Liver (tissue), 9 donors: ENCODE results near the gene TUBGCP5. TPM values are rescaled to one million over a fixed set of nuclear protein-coding genes. Genes with fewer than 3 reads are reported as not detected.

ENCODE experiments used
- DNase-seq: peaks from one replicate; pipeline ENCODE4 v3.0.0-alpha.2; 2017; ENCODE audit warnings: low spot score
- H3K27ac ChIP-seq, 2 donors: one replicate each; pipeline ENCODE4 v1.7.0; 2013; ENCODE audit warnings: inconsistent platforms in 2 of 2, low read length in 2 of 2, control low read depth in 1 of 2, low read depth in 1 of 2, mild to moderate bottlenecking in 1 of 2
- H3K27me3 ChIP-seq, 4 donors: one replicate each; pipeline versions ENCODE4 v1.6.1 to v1.7.0; 2013; ENCODE audit warnings: low read length in 3 of 4, inconsistent platforms in 1 of 4, mild to moderate bottlenecking in 1 of 4, moderate library complexity in 1 of 4; ENCODE audit not compliant: control insufficient read depth in 4 of 4, insufficient read depth in 4 of 4
- H3K36me3 ChIP-seq, 4 donors: one replicate each; pipeline versions ENCODE4 v1.6.1 to v1.7.0; 2013; ENCODE audit warnings: low read length in 3 of 4, mild to moderate bottlenecking in 3 of 4, low read depth in 1 of 4, moderate library complexity in 1 of 4; ENCODE audit not compliant: control insufficient read depth in 4 of 4, insufficient read depth in 3 of 4
- H3K4me1 ChIP-seq, 4 donors: one replicate each; pipeline versions ENCODE4 v1.6.1 to v1.7.0; 2013; ENCODE audit warnings: low read length in 3 of 4, mild to moderate bottlenecking in 3 of 4, moderate library complexity in 1 of 4; ENCODE audit not compliant: control insufficient read depth in 4 of 4, insufficient read depth in 4 of 4
- H3K4me3 ChIP-seq, 3 donors: one replicate each; pipeline versions ENCODE4 v1.6.1 to v1.7.0; 2013; ENCODE audit warnings: low read length in 3 of 3, control low read depth in 1 of 3, low read depth in 1 of 3, mild to moderate bottlenecking in 1 of 3
- H3K9ac ChIP-seq, 2 donors: one replicate each; pipeline ENCODE4 v1.7.0; 2013; ENCODE audit warnings: low read length in 2 of 2, mild to moderate bottlenecking in 2 of 2, moderate library complexity in 2 of 2, control low read depth in 1 of 2, low read depth in 1 of 2
- H3K9me3 ChIP-seq, 4 donors: one replicate each; pipeline versions ENCODE4 v1.6.1 to v1.7.0; 2013; ENCODE audit warnings: low read length in 3 of 4; ENCODE audit not compliant: control insufficient read depth in 4 of 4
- ATF3 ChIP-seq: IDR thresholded peaks from 2 replicates; pipeline ENCODE4 v1.6.1; 2016; ENCODE audit warnings: antibody characterized with exemption
- CTCF ChIP-seq: fragments of 150-350 bp; IDR thresholded peaks from 2 replicates; pipeline ENCODE4 v1.5.1; 2017; ENCODE audit warnings: improper control_type of control experiment, low read depth, low read length; ENCODE audit not compliant: missing input control
- EGR1 ChIP-seq, 2 donors: IDR thresholded peaks; 2 replicates each; pipeline ENCODE4 v1.6.1; 2016 to 2018; ENCODE audit warnings: antibody characterized with exemption in 2 of 2, low read depth in 2 of 2
- FOXA1 ChIP-seq: IDR thresholded peaks from 2 replicates; pipeline ENCODE4 v1.6.1; 2016; ENCODE audit warnings: antibody characterized with exemption
- FOXA2 ChIP-seq: IDR thresholded peaks from 2 replicates; pipeline ENCODE4 v1.6.1; 2016; ENCODE audit warnings: antibody characterized with exemption
- GABPA ChIP-seq, 2 donors: IDR thresholded peaks in 1 of 2; conservative IDR thresholded peaks in 1 of 2; 2 replicates each; pipeline ENCODE4 v1.6.1; 2016; ENCODE audit warnings: antibody characterized with exemption in 2 of 2, mild to moderate bottlenecking in 1 of 2, moderate library complexity in 1 of 2
- HNF4A ChIP-seq, 2 donors: conservative IDR thresholded peaks; 2 replicates each; pipeline ENCODE4 v1.6.1; 2016; ENCODE audit warnings: antibody characterized with exemption in 2 of 2, mild to moderate bottlenecking in 2 of 2
- HNF4G ChIP-seq: IDR thresholded peaks from 2 replicates; pipeline ENCODE4 v1.6.1; 2016; ENCODE audit warnings: antibody characterized with exemption
- JUND ChIP-seq, 2 donors: IDR thresholded peaks; 2 replicates each; pipeline ENCODE4 v1.6.1; 2016; ENCODE audit warnings: antibody characterized with exemption in 2 of 2
- MAX ChIP-seq: IDR thresholded peaks from 2 replicates; pipeline ENCODE4 v1.6.1; 2016; ENCODE audit warnings: antibody characterized with exemption
- NR2F2 ChIP-seq: IDR thresholded peaks from 2 replicates; pipeline ENCODE4 v1.6.1; 2016; ENCODE audit warnings: antibody characterized with exemption
- RAD21 ChIP-seq, 2 donors: IDR thresholded peaks; 2 replicates each; pipeline ENCODE4 v1.6.1; 2016; ENCODE audit warnings: antibody characterized with exemption in 2 of 2, mild to moderate bottlenecking in 2 of 2
- REST ChIP-seq: IDR thresholded peaks from 2 replicates; pipeline ENCODE4 v1.6.1; 2016; ENCODE audit warnings: antibody characterized with exemption, mild to moderate bottlenecking
- RXRA ChIP-seq, 2 donors: IDR thresholded peaks; 2 replicates each; pipeline ENCODE4 v1.6.1; 2017 to 2018; ENCODE audit warnings: antibody characterized with exemption in 2 of 2, mild to moderate bottlenecking in 1 of 2
- SP1 ChIP-seq: IDR thresholded peaks from 2 replicates; pipeline ENCODE4 v1.6.1; 2018; ENCODE audit warnings: antibody characterized with exemption, mild to moderate bottlenecking
- TAF1 ChIP-seq: conservative IDR thresholded peaks from 2 replicates; pipeline ENCODE4 v1.6.1; 2016; ENCODE audit warnings: antibody characterized with exemption, mild to moderate bottlenecking
- YY1 ChIP-seq: IDR thresholded peaks from 2 replicates; pipeline ENCODE4 v1.6.1; 2016; ENCODE audit warnings: antibody characterized with exemption, mild to moderate bottlenecking
- ZBTB33 ChIP-seq: IDR thresholded peaks from 2 replicates; pipeline ENCODE4 v1.6.1; 2016; ENCODE audit warnings: antibody characterized with exemption
- WGBS: extraction: QIAGEN DNeasy Blood & Tissue Kit; methylation state at CpG from one replicate; pipeline ENCODE4 v1.1.7; 2013; 5-methylcytosine and 5-hydroxymethylcytosine counted together
- polyA plus RNA-seq, 2 donors: library from polyadenylated mRNA; stranded (reverse) in 1 of 2; unstranded in 1 of 2; fragments of 200-250 nt in 1 of 2; fragments of >200 nt in 1 of 2; fragmentation: Nextera tagmentation in 1 of 2; extraction: Ambion mirVana in 1 of 2; gene quantifications; one replicate each; pipeline versions ENCODE4 v1.2.1 to v1.2.3, GENCODE V29; 2013 to 2015
- total RNA-seq, 2 donors: library from RNA; depleted of rRNA; stranded (reverse); fragments of >200 nt; gene quantifications; one replicate each; pipeline ENCODE4 v1.2.3, GENCODE V29; 2014
- donor health status: healthy.
- donor health status: healthy.
- donor health status: healthy.
- donor health status: healthy.
- donor health status: healthy.

Gene TUBGCP5
- total and polyA plus RNA-seq, 4 donors: 5.5 to 17.3 (median 7.4) TPM

GRCh38 chr15:22989576-22990477, 49.5 kb downstream of the TUBGCP5 start (continued):
- TF ChIP-seq ZBTB33: no peak
- TF ChIP-seq CTCF: no peak
- TF ChIP-seq HNF4A (conservative IDR thresholded peaks at IDR 0.05): no peak
- no peak for TF ChIP-seq FOXA2
- no peak for TF ChIP-seq MAX
- TF ChIP-seq FOXA1: no peak
- TF ChIP-seq GABPA (IDR thresholded peaks at IDR 0.05 in 1 of 2, conservative IDR thresholded peaks at IDR 0.05 in 1 of 2): no peak

GRCh38 chr15:22988811-22989210, 50.6 kb downstream of the TUBGCP5 start:
- no peak for DNase-seq
- TF ChIP-seq RXRA (IDR thresholded peaks at IDR 0.05) (no peak), TAF1 (no peak), RAD21 (IDR thresholded peaks at IDR 0.05) (no peak), YY1 (no peak), EGR1 (IDR thresholded peaks at IDR 0.05; ENCODE audit: low read depth in 2 of 2) (no peak), CTCF (no peak), REST (no peak), SP1 (no peak), HNF4G (no peak), FOXA1 (no peak), ZBTB33 (no peak), FOXA2 (no peak), MAX (no peak), HNF4A (conservative IDR thresholded peaks at IDR 0.05) (no peak), ATF3 (no peak), JUND (IDR thresholded peaks at IDR 0.05) (no peak), NR2F2 (no peak), GABPA (IDR thresholded peaks at IDR 0.05 in 1 of 2, conservative IDR thresholded peaks at IDR 0.05 in 1 of 2) (no peak)
- peaks cover 0 to 5% (median under 1%) of the 10 kb centered on the region in 4 donors for H3K36me3 ChIP-seq
- no peaks in the 10 kb centered on the region for H3K9me3 ChIP-seq
- 93% methylated on average over 7 of the region's 7 CpGs for WGBS
- no peaks in the 10 kb centered on the region for H3K27me3 ChIP-seq
- H3K4me3 ChIP-seq: no peak overlapping the region
- no peaks in the 10 kb centered on the region for H3K4me1 ChIP-seq
- no peak overlapping the region for H3K9ac ChIP-seq
- H3K27ac ChIP-seq: no peak overlapping the region
